GM19438 (cell line): ENCODE measurements around the gene TMEM132C.

Experiments used
- ATAC-seq: cut with Tn5 transposase; IDR thresholded peaks from one replicate; pipeline ENCODE4 v1.9.1; 2021; ENCODE audit warnings: low read depth; ENCODE audit not compliant: unreplicated experiment

Gene TMEM132C

DNA sequence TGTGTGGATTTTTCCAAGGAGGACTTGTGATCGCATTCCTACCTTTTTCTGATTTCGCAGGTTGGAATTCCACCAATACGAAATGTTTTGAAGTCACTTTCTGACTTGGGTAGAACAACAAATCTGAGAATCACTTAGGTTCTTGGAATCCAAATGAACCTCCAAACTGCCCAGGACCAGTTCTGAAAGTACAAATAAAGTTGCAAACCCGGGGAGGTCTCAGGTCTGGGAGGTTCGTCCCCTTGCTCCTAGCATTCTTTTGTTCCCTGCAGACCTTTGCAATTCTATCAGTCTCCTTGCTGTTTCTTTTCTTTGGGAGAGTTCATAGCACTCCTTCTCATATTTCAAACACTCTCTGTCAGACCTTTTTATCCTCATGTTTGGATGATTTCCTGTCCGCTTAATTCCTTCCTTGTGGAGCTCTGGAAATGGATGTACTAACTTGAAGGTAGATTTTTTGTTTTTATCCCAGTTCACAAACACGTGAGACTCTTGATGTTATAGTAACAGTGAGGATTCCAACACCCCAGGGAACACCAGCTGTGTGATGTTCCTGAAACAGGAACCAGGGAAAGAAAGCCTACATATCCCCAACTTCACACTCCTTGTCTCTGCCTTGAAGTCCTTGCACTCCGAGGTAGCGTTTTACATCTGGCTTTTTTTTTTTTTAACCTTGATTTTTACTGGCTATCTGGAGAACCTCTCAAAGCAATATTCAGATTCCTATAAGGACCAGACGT, 70.6 kb downstream of the TMEM132C start:
- ATAC-seq: no peak

GRCh38 chr12:128338386-128339125, 71.6 kb downstream of the TMEM132C start:
- ATAC-seq: no peak

DNA sequence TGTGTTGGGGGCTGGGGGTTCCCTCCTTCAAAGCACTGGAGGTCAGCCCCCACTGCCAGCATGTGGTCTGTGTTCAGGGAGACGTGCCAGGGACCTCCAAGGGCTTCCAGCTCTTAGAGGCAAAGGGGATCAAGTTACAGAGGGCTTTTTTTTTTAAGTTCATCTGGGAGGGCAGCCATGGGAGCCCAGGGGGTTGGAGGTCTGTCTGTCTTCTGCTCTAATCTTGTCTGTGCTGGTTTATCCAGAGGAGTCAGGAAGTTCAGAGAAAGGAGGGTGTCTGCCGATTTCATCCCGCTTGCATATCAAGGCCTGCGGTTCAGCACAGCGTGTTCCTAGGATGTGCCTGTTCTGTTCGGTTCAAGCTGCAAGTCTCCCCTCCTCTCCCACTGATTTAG, 72.2 kb downstream of the TMEM132C start:
- ATAC-seq: no peak

DNA sequence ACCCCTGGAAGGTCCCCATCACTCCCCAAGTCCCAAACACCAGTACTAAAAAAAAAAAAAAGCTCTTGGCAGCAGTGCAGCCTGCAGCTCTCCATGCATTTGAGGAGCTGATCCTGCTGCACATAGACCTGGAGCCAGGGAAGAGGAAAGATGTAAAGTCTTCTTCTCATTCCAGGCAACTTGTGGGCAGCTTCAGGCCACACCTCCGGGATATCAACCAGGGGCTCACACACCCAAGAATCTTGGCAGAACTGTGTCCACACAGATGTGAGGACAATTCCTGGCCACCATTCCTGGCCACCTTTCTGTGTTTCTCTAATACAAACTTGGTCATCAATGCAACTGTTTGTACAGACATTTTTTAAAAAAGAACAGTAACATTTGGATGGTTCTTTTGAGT, 72.7 kb downstream of the TMEM132C start:
- ATAC-seq: no peak

GRCh38 chr12:128353301-128353700, 86.3 kb downstream of the TMEM132C start:
- ATAC-seq: no peak

- ATAC-seq: no peak
Measured at GRCh38 chr12:128356547-128356946, 89.6 kb downstream of the TMEM132C start.

- no peak for ATAC-seq
Measured at GRCh38 chr12:128361400-128361995, 94.5 kb downstream of the TMEM132C start.

DNA sequence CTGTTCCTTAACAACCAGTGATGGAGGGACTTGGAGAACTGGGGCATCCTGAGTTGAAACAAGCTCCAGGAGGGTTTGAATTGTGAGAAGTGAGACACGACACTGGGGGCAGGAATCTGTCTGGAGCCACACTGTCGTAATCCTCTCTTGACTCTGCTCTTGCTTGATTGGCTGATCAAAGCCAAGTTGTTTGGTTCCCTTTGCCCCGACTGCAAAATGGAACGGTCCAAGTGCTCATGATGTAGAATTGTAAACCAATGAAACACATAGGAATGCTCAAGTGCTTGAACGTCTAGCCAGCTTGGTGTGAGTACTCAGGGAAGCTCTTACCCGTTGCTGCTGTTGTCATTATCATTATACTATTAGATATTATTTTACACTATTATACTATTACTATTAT, 98.1 kb downstream of the TMEM132C start:
- no peak for ATAC-seq

DNA sequence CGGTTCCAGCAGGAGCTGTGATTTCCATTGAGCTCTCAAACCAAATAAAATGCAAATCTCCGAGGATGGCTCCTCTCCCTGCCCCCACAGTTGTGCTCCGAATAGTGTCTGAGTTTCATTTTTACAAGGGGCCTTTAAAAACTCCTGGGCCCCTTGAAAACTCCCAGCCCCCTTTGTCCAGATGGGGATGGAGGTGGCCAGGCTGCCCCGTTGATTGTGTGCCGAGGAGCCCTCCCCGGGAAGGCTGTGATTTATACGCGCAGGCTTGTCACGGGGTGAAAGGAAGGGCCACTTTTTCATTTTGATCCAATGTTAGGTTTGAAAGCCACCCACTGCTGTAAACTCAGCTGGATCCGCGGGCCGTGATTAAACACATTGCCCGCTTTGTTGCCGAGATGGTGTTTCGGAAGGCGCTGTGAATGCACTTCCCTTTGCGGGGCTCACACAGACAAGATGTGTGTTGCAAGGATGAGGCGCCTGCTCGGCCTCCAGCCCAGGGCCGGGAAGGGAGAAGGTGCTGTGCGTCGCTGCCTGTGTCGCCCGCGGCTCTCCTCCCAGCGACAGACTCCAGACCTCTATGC, 98.8 kb downstream of the TMEM132C start:
- ATAC-seq: no peak

- no peak for ATAC-seq
Measured at GRCh38 chr12:128367961-128368360, 101.0 kb downstream of the TMEM132C start.

DNA sequence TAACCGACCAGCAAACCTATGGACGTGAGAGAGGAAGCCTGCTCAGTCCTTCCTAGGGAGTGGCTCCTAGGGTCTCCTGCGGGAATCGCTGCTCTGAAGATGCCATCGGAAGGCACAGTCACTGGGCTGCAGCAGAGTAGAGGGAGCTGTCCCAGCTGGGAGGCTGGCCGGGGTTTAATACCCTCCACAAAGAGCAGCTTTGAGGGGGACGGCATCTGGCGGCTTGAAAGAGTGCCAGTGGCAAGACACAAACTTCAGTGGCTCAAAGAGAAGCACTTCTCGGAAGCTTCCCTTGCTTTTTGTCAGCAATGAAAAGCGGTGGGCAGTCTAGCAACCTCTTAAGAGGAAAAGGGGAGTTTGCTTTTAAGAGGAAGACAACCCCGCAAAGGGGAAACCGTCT, 114.6 kb downstream of the TMEM132C start:
- no peak for ATAC-seq

GRCh38 chr12:128381946-128382345, 115.0 kb downstream of the TMEM132C start:
- no peak for ATAC-seq

- no peak for ATAC-seq
Measured at GRCh38 chr12:128382946-128383345, 116.0 kb downstream of the TMEM132C start.

- no peak for ATAC-seq
Measured at GRCh38 chr12:128383357-128383937, 116.5 kb downstream of the TMEM132C start.

- no peak for ATAC-seq
Measured at GRCh38 chr12:128385736-128386135, 118.8 kb downstream of the TMEM132C start.

DNA sequence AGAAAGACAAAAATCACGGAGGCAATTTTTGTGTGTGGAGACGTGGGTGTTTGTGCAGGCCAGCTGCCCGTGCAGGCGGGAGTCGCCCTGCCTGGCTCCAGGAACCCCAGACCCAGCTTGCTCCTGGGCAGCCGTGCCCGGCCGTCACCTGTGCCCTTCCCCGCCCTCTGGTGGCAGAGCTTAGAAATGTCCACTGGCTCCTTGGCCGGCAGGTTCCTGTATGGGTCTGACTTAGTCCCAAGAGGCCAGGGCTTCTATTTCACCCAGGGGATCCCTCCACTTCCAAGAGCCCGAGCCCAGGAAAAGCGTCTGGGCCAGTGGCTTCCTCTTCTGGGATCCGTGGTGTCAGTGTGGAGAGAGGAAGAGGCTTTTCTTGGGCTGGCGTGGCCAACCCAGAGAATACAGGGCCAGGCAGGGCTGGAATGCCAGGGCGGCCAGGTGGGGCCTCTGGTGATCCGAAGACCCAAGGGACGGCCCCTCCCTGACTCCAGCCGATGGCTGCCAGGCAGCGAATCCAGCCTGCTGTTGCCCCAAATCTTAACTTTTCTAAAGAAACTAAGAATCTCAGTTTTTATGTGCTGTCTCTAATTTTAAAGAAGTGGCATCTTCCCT, 120.9 kb downstream of the TMEM132C start:
- peak; percentile 80 for ATAC-seq

DNA sequence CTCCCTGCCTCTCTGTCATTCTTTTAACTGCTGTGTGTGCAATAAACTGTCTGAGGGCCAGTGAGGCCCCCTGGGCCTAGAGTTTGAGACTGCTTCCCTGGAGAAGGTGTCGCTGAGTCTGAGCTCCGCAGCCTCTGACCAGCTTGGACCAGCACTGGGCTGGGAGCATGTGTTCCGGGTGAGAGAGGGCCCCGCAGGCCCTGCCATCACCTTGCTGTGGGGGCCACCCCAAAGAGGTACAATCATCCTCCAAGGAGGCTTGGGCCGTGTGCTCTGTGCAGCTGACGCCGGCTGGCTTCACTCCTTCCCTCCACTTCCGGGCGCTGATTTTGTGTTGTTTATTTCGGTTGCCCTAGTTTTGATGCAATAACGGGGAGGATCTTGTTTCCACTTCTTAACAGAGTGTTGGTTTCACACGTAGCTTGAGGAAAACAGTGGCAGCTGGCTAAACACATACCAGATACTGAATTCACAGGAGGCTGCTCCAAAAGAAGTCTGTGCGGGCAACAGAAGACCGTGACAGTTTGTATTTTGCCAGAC, 121.6 kb downstream of the TMEM132C start:
- no peak for ATAC-seq

GRCh38 chr12:128393346-128393745, 126.4 kb downstream of the TMEM132C start:
- no peak for ATAC-seq

DNA sequence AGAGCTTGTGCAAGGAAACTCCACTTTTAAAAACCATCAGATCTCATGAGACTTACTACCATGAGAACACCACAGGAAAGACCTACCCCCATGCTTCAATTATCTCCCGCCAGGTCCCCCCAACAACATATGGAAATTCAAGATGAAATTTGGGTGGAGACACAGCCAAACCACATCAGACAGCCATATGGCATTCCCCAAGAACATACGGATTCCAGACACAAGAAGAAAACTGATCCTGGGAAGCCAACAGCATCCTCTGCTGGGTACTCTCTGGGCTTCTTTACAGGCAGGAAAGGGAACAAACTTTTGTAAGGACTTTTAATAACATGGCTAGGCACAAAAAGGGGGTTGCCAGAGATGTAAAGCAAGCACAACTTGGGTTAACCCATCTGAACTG, 127.2 kb downstream of the TMEM132C start:
- ATAC-seq: no peak

DNA sequence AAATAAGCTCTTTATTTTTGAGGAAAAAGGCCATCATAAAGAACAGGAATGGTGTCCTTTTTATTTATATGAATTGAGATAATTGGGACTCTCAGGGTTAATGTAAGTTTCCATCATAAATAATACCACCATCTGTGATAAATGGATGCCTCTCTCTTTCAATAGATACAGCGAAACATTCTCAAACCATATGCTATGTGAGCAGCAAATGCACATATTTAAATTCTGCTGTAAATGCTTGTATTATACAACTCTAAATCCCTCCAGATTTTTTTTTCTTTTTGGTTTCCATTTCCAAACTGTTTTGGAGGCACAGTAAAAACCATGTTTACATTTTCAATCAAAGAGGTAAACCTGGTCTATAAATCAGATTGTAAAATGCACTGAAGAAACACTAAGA, 132.3 kb downstream of the TMEM132C start:
- no peak for ATAC-seq
